Measurements from ENCODE around the gene NRG2.

Gene NRG2

GRCh38 chr5:140037012-140037411, 6.1 kb downstream of the NRG2 start:
- Histone ChIP-seq H3K27ac (no peak overlapping the region), H3K9me3 (ENCODE audit: low read depth, low read length) (no peaks in the 10 kb centered on the region), H3K4me3 (no peak overlapping the region), H3K36me3 (ENCODE audit: insufficient read depth, low read length) (no peaks in the 10 kb centered on the region), H3K9ac (ENCODE audit: insufficient read length) (no peak overlapping the region)
- TF ChIP-seq FOXP2 (optimal IDR thresholded peaks at IDR 0.05; ENCODE audit: control extremely low read depth, extremely low read length, insufficient read depth) (no peak), POLR2AphosphoS5 (IDR thresholded peaks at IDR 0.05; ENCODE audit: borderline replicate concordance, low read depth, low read length) (no peak), EZH2 (IDR thresholded peaks at IDR 0.05) (no peak)
- no peak for DNase-seq (ENCODE audit: low read depth, low spot score)

GRCh38 chr5:140035881-140036280, 7.2 kb downstream of the NRG2 start:
- Histone ChIP-seq H3K9ac (ENCODE audit: insufficient read length) (no peak overlapping the region), H3K36me3 (ENCODE audit: insufficient read depth, low read length) (no peaks in the 10 kb centered on the region), H3K27ac (no peak overlapping the region), H3K9me3 (ENCODE audit: low read depth, low read length) (no peaks in the 10 kb centered on the region), H3K4me3 (no peak overlapping the region)
- DNase-seq (ENCODE audit: low read depth, low spot score): no peak
- TF ChIP-seq POLR2AphosphoS5 (IDR thresholded peaks at IDR 0.05; ENCODE audit: borderline replicate concordance, low read depth, low read length) (no peak), EZH2 (IDR thresholded peaks at IDR 0.05) (no peak), FOXP2 (optimal IDR thresholded peaks at IDR 0.05; ENCODE audit: control extremely low read depth, extremely low read length, insufficient read depth) (no peak)

- TF ChIP-seq POLR2AphosphoS5 (IDR thresholded peaks at IDR 0.05; ENCODE audit: borderline replicate concordance, low read depth, low read length) (no peak), EZH2 (IDR thresholded peaks at IDR 0.05) (no peak)
- no peak overlapping the region for H3K9ac ChIP-seq (ENCODE audit: insufficient read length)
- no peak overlapping the region for H3K4me3 ChIP-seq
- H3K27ac ChIP-seq: no peak overlapping the region
- no peaks in the 10 kb centered on the region for H3K9me3 ChIP-seq (ENCODE audit: low read depth, low read length)
- no peak for DNase-seq (ENCODE audit: low read depth, low spot score)
- H3K36me3 ChIP-seq (ENCODE audit: insufficient read depth, low read length): no peaks in the 10 kb centered on the region
Measured at GRCh38 chr5:140033037-140033760, 9.9 kb downstream of the NRG2 start.

- no peak overlapping the region for H3K4me3 ChIP-seq
- H3K9ac ChIP-seq (ENCODE audit: insufficient read length): no peak overlapping the region
- no peaks in the 10 kb centered on the region for H3K36me3 ChIP-seq (ENCODE audit: insufficient read depth, low read length)
- DNase-seq (ENCODE audit: low read depth, low spot score): no peak
- no peak overlapping the region for H3K27ac ChIP-seq
- TF ChIP-seq FOXP2 (optimal IDR thresholded peaks at IDR 0.05; ENCODE audit: control extremely low read depth, extremely low read length, insufficient read depth): no peak
- no peak for TF ChIP-seq EZH2 (IDR thresholded peaks at IDR 0.05)
- H3K9me3 ChIP-seq (ENCODE audit: low read depth, low read length): no peaks in the 10 kb centered on the region
Measured at GRCh38 chr5:140032296-140032695, 10.8 kb downstream of the NRG2 start.

- DNase-seq (ENCODE audit: low read depth, low spot score): no peak
- TF ChIP-seq EZH2 (IDR thresholded peaks at IDR 0.05) (no peak), POLR2AphosphoS5 (IDR thresholded peaks at IDR 0.05; ENCODE audit: borderline replicate concordance, low read depth, low read length) (no peak), FOXP2 (optimal IDR thresholded peaks at IDR 0.05; ENCODE audit: control extremely low read depth, extremely low read length, insufficient read depth) (no peak)
- Histone ChIP-seq H3K4me3 (no peak overlapping the region), H3K9me3 (ENCODE audit: low read depth, low read length) (no peaks in the 10 kb centered on the region), H3K36me3 (ENCODE audit: insufficient read depth, low read length) (no peaks in the 10 kb centered on the region), H3K9ac (ENCODE audit: insufficient read length) (no peak overlapping the region), H3K27ac (no peak overlapping the region)
Measured at GRCh38 chr5:140027807-140028206, 15.3 kb downstream of the NRG2 start.

- Histone ChIP-seq H3K9ac (ENCODE audit: insufficient read length) (no peak overlapping the region), H3K36me3 (ENCODE audit: insufficient read depth, low read length) (no peaks in the 10 kb centered on the region), H3K9me3 (ENCODE audit: low read depth, low read length) (no peaks in the 10 kb centered on the region), H3K4me3 (no peak overlapping the region), H3K27ac (no peak overlapping the region)
- DNase-seq (ENCODE audit: low read depth, low spot score): no peak
- TF ChIP-seq EZH2 (IDR thresholded peaks at IDR 0.05): no peak
- no peak for TF ChIP-seq FOXP2 (optimal IDR thresholded peaks at IDR 0.05; ENCODE audit: control extremely low read depth, extremely low read length, insufficient read depth)
- TF ChIP-seq POLR2AphosphoS5 (IDR thresholded peaks at IDR 0.05; ENCODE audit: borderline replicate concordance, low read depth, low read length): no peak
Measured at GRCh38 chr5:140025736-140026135, 17.4 kb downstream of the NRG2 start.

- no peak overlapping the region for H3K4me3 ChIP-seq
- no peaks in the 10 kb centered on the region for H3K9me3 ChIP-seq (ENCODE audit: low read depth, low read length)
- no peak overlapping the region for H3K27ac ChIP-seq
- H3K36me3 ChIP-seq (ENCODE audit: insufficient read depth, low read length): no peaks in the 10 kb centered on the region
- TF ChIP-seq POLR2AphosphoS5 (IDR thresholded peaks at IDR 0.05; ENCODE audit: borderline replicate concordance, low read depth, low read length) (no peak), FOXP2 (optimal IDR thresholded peaks at IDR 0.05; ENCODE audit: control extremely low read depth, extremely low read length, insufficient read depth) (no peak), EZH2 (IDR thresholded peaks at IDR 0.05) (no peak)
- no peak for DNase-seq (ENCODE audit: low read depth, low spot score)
- H3K9ac ChIP-seq (ENCODE audit: insufficient read length): no peak overlapping the region
Measured at GRCh38 chr5:140024928-140025327, 18.2 kb downstream of the NRG2 start.

- no peak overlapping the region for H3K27ac ChIP-seq
- no peaks in the 10 kb centered on the region for H3K9me3 ChIP-seq (ENCODE audit: low read depth, low read length)
- no peak for DNase-seq (ENCODE audit: low read depth, low spot score)
- H3K36me3 ChIP-seq (ENCODE audit: insufficient read depth, low read length): no peaks in the 10 kb centered on the region
- H3K4me3 ChIP-seq: no peak overlapping the region
- TF ChIP-seq POLR2AphosphoS5 (IDR thresholded peaks at IDR 0.05; ENCODE audit: borderline replicate concordance, low read depth, low read length) (no peak), EZH2 (IDR thresholded peaks at IDR 0.05) (no peak), FOXP2 (optimal IDR thresholded peaks at IDR 0.05; ENCODE audit: control extremely low read depth, extremely low read length, insufficient read depth) (no peak)
- H3K9ac ChIP-seq (ENCODE audit: insufficient read length): no peak overlapping the region
Measured at GRCh38 chr5:140023611-140024191, 19.4 kb downstream of the NRG2 start.

Measured in SK-N-MC (cell line).